Adrenal gland (tissue), 12 donors: ENCODE results near the gene CEPT1. TPM values are rescaled to one million over a fixed set of nuclear protein-coding genes. Genes with fewer than 3 reads are reported as not detected.

Experiments used
- DNase-seq, 7 donors: peaks; one replicate each; pipeline ENCODE4 v3.0.0-alpha.2; 2019 to 2020
- H3K27ac ChIP-seq, 5 donors: fragments of 200-600 bp; sonication (generic) in 4 of 5; 1 replicate in 3 of 5; 2 replicates in 2 of 5; pipeline versions ENCODE4 v1.5.1 to v1.8.0; 2016 to 2020; ENCODE audit warnings: mild to moderate bottlenecking in 1 of 5
- H3K27me3 ChIP-seq: fragments of 200-600 bp; 2 replicates; pipeline ENCODE4 v1.8.0; 2021
- H3K36me3 ChIP-seq, 2 donors: fragments of 200-600 bp; replicated peaks in 1 of 2; 1 replicate in 1 of 2; 2 replicates in 1 of 2; pipeline versions ENCODE4 v1.5.1 to v1.8.0; 2018 to 2022
- H3K4me1 ChIP-seq, 2 donors: fragments of 200-600 bp; replicated peaks in 1 of 2; 1 replicate in 1 of 2; 2 replicates in 1 of 2; pipeline versions ENCODE4 v1.5.1 to v1.8.0; 2018 to 2021
- H3K4me3 ChIP-seq, 4 donors: fragments of 200-600 bp; sonication (generic) in 3 of 4; one replicate each; pipeline ENCODE4 v1.5.1; 2016 to 2018
- H3K9me3 ChIP-seq, 3 donors: fragments of 200-600 bp; sonication (generic) in 1 of 3; replicated peaks in 1 of 3; 1 replicate in 2 of 3; 2 replicates in 1 of 3; pipeline versions ENCODE4 v1.5.1 to v1.8.0; 2016 to 2021
- POLR2A ChIP-seq, 2 donors: fragments of 450-650 bp; IDR thresholded peaks; one replicate each; pipeline ENCODE4 v1.6.1; 2017; ENCODE audit warnings: antibody characterized with exemption in 2 of 2, mild to moderate bottlenecking in 2 of 2, moderate library complexity in 1 of 2
- WGBS, 4 donors: extraction: QIAGEN DNeasy Blood & Tissue Kit in 2 of 4; methylation state at CpG; one replicate each; pipeline versions ENCODE4 v1.1.5 to v1.1.7; 2013 to 2017; 5-methylcytosine and 5-hydroxymethylcytosine counted together
- intact Hi-C, 2 donors: fragments of 100-400 bp; cut with DNase I; formaldehyde crosslinking; loops; one replicate each; pipeline versions ENCODE4 v1.14.1 to v1.15.0; 2022 to 2023
- polyA plus RNA-seq, 3 donors: library from polyadenylated mRNA; stranded (reverse); fragments of 200-250 nt in 2 of 3; fragments of 350-450 nt in 1 of 3; fragmentation: Illumina TruSeq in 1 of 3; extraction: RNeasy Lipid Tissue Mini Kit (QIAGEN cat#74804) in 1 of 3; gene quantifications; one replicate each; pipeline ENCODE4 v1.2.3, GENCODE V29; 2013 to 2014
- total RNA-seq, 9 donors: library from RNA; depleted of rRNA in 4 of 9; stranded (reverse); fragments of >200 nt in 4 of 9; fragments of 120-200 nt in 1 of 9; fragmentation: NEBNext Ultra II Directional in 1 of 9; extraction: Animal tissue kit (Norgen Biotek cat#: 25700) in 1 of 9; gene quantifications; one replicate each; pipeline versions ENCODE4 v1.1.0 to v1.2.4, GENCODE V29; 2013 to 2023
- TF ChIP-seq, protein P1 (sequence below), 6 experiments: fragments of 450-650 bp in 4 of 6; fragments of 200-600 bp in 2 of 6; sonication (generic) in 1 of 6; IDR thresholded peaks; 1 replicate in 5 of 6; 2 replicates in 1 of 6; pipeline versions ENCODE4 v1.5.1 to v1.8.0; 2016 to 2021; ENCODE audit warnings: antibody characterized with exemption in 6 of 6, mild to moderate bottlenecking in 2 of 6, moderate library complexity in 1 of 6
- donor health status: healthy with polysubstance abuse.
- donor health status: Bipolar disorder and iron deficiency.
- donor health status: DM: yes; HTN: yes; CAD: no.
- donor health status: DM: no; HTN: no; CAD: no.
- donor health status: DM: no; HTN: no; CAD: no.
- donor health status: DM: yes; HTN: yes; CAD: no.

CEPT1 gene
- total and polyA plus RNA-seq, 12 donors: 17.0 to 55.8 (median 38.1) TPM

DNA sequence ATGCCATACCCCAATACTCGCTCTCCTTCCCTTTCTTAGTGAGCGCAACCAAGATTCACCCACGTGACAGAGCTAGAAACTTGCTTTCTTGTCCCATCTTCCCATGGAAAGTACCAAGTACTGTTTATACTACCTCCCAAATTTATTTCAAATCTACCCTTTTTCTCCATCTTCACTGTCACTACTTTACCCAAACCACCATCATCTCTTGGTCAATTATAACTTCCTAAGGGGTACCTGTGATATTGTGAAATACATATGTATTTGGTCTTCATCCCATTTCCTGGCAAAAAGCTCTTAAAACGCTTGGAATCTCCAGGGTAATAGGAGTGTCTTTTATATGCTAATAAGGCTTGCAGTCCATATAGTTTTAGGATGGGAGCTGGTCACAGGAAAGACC, 8.3 kb upstream of the CEPT1 start:
- TF ChIP-seq, protein P1, sequence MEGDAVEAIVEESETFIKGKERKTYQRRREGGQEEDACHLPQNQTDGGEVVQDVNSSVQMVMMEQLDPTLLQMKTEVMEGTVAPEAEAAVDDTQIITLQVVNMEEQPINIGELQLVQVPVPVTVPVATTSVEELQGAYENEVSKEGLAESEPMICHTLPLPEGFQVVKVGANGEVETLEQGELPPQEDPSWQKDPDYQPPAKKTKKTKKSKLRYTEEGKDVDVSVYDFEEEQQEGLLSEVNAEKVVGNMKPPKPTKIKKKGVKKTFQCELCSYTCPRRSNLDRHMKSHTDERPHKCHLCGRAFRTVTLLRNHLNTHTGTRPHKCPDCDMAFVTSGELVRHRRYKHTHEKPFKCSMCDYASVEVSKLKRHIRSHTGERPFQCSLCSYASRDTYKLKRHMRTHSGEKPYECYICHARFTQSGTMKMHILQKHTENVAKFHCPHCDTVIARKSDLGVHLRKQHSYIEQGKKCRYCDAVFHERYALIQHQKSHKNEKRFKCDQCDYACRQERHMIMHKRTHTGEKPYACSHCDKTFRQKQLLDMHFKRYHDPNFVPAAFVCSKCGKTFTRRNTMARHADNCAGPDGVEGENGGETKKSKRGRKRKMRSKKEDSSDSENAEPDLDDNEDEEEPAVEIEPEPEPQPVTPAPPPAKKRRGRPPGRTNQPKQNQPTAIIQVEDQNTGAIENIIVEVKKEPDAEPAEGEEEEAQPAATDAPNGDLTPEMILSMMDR (IDR thresholded peaks at IDR 0.05): no peak
- no peak for TF ChIP-seq POLR2A (IDR thresholded peaks at IDR 0.05)
- H3K36me3 ChIP-seq: peaks cover 0 to 17% of the 10 kb centered on the region in 2 donors
- H3K27ac ChIP-seq: no peak overlapping the region
- H3K9me3 ChIP-seq: no peaks in the 10 kb centered on the region
- no peaks in the 10 kb centered on the region for H3K27me3 ChIP-seq
- intact Hi-C loops: no loop called here
- H3K4me1 ChIP-seq: peaks cover 0 to 12% of the 10 kb centered on the region in 2 donors
- no peak for DNase-seq
- 87 to 90% (median 89%) methylated on average over 4 of the region's 4 CpGs for whole genome bisulfite sequencing, 4 donors
- no peak overlapping the region for H3K4me3 ChIP-seq

DNA sequence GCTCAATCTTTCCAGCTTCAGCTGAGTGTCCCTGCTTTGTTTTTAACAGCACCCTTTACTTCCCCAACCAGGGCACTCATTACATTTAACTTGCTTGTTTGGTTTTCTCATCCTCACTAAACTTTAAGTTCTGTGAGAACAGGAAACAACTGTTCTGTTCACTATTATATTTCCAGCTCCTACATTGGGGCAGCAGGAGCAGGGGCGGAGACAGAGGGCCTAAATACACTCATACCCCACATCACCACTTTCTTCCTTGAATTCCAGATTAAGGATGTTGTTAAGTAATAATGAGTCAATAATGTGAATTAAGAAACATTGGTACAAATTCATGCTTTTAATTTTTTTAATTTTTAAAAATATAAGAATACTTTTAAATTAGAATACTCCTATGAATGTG, 6.2 kb upstream of the CEPT1 start:
- no peak for TF ChIP-seq POLR2A (IDR thresholded peaks at IDR 0.05)
- Histone ChIP-seq H3K9me3 (no peaks in the 10 kb centered on the region), H3K36me3 (peaks cover 0 to 11% of the 10 kb centered on the region in 2 donors), H3K4me1 (peaks cover 2 to 20% of the 10 kb centered on the region in 2 donors), H3K4me3 (no peak overlapping the region), H3K27ac (peak overlapping the region in 2 of 5 donors; percentile 40 to 52), H3K27me3 (no peaks in the 10 kb centered on the region)
- DNase-seq: no peak
- 86 to 90% (median 89%) methylated on average over 1 of the region's 1 CpG for WGBS, 4 donors
- intact Hi-C loops: no loop called here

DNA sequence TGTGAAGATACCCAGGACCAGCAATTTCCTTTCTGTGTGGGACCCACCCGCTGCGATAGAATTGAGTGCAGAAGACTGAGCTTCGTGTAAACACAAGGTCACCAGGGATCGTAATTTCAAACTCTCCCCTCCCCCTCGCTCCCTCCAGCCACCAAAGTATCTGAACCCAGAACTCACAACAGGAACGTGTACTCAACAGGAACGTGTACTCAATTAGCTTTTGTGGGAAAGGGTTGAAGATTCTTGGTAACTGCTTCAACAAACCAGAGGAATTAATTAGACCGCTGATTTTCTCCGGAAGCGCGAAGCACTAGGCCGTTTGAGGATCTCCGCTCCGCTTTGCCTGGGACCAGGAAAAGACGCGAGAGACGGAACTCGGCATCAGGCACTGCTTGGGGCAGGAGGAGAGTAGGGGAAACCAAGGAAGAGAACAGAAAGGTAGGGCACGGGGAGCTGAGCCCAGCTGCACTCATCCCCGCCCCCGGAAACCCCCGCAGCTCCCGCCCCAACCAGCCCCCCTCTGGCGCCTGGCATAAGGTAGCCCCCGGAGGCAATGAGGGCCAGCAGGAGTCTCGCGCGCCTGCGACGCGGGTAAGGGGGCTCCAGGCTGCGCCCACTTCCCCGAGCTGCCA, 583 bp upstream of the CEPT1 start:
- peaks cover 18 to 33% of the 10 kb centered on the region in 2 donors for H3K4me1 ChIP-seq
- peak; percentile 44 to 72 (median 57) for DNase-seq
- H3K4me3 ChIP-seq: peak overlapping the region; percentile 71 to 99 (median 88)
- no peaks in the 10 kb centered on the region for H3K36me3 ChIP-seq
- no peaks in the 10 kb centered on the region for H3K27me3 ChIP-seq
- TF ChIP-seq, protein P1 (IDR thresholded peaks at IDR 0.05): no peak
- no peak for TF ChIP-seq POLR2A (IDR thresholded peaks at IDR 0.05)
- 0 to 1% (median 0%) methylated on average over 22 to 33 of the region's 33 CpGs for WGBS, 4 donors
- intact Hi-C loops: no loop called here
- H3K27ac ChIP-seq: peak overlapping the region; percentile 80 to 92 (median 91)
- H3K9me3 ChIP-seq: no peaks in the 10 kb centered on the region

DNA sequence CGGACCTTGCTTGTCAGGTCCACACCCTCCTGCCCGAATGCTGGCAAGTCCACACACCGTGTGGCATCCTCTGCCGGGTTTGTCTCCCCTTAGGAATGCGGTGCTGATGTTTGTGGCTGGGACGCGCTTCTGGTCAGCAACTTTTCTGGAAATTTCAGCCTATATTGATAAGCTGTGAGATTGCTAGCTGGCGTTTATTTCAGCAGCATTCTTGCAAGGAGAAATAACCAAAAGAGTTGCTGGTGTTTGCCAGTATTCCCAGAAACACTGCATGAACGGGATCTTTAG, 601 bp downstream of the CEPT1 start:
- peaks cover 18 to 32% of the 10 kb centered on the region in 2 donors for H3K4me1 ChIP-seq
- peak overlapping the region; percentile 71 to 99 (median 88) for H3K4me3 ChIP-seq
- intact Hi-C loops: no loop called here
- DNase-seq: peak in 6 of 7 donors; percentile 60 to 75 (median 68)
- H3K27me3 ChIP-seq: no peaks in the 10 kb centered on the region
- H3K36me3 ChIP-seq: no peaks in the 10 kb centered on the region
- H3K27ac ChIP-seq: peak overlapping the region; percentile 80 to 92 (median 91)
- 0 to 1% (median 0%) methylated on average over 7 to 9 of the region's 9 CpGs for WGBS, 4 donors
- no peaks in the 10 kb centered on the region for H3K9me3 ChIP-seq
- TF ChIP-seq POLR2A (IDR thresholded peaks at IDR 0.05): no peak
- TF ChIP-seq, protein P1 (IDR thresholded peaks at IDR 0.05): no peak
